ENCODE measurements around the gene KLHL3.

The KLHL3 gene

DNA sequence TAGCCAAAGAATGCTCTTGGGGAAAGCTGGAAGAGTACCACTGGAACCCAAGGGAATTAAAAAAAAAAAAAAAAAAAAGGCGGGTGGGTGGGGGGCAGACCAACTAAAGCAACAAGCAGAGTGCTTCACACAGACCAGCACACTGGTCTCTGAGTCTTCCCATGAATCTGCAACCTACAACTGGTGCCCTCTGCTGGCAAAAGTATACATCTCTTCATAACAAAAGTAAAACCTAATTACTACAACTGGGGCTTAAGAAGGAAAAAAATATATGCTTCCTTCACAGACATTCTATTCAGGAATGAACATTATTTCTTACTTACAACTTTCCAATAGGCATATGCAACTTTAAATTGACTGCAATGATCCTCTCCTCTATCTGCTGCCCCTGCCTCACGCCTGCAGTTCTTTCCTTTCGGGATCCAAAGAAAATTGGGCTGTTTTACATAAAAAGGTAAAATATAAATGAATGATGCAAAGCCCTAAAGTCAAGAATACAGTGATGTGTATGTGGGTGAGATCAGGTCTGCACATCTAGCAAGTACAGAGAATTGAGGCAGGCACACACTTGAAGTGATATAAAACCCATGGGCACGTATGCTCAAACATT, 7.2 kb upstream of the KLHL3 start:
- no peak overlapping the region for H3K4me3 ChIP-seq (ENCODE audit: low read depth, low read length)
- TF ChIP-seq, protein P1, sequence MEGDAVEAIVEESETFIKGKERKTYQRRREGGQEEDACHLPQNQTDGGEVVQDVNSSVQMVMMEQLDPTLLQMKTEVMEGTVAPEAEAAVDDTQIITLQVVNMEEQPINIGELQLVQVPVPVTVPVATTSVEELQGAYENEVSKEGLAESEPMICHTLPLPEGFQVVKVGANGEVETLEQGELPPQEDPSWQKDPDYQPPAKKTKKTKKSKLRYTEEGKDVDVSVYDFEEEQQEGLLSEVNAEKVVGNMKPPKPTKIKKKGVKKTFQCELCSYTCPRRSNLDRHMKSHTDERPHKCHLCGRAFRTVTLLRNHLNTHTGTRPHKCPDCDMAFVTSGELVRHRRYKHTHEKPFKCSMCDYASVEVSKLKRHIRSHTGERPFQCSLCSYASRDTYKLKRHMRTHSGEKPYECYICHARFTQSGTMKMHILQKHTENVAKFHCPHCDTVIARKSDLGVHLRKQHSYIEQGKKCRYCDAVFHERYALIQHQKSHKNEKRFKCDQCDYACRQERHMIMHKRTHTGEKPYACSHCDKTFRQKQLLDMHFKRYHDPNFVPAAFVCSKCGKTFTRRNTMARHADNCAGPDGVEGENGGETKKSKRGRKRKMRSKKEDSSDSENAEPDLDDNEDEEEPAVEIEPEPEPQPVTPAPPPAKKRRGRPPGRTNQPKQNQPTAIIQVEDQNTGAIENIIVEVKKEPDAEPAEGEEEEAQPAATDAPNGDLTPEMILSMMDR (conservative IDR thresholded peaks at IDR 0.05; ENCODE audit: low read depth, low read length) = peak; percentile 76
- peak; percentile 90 for DNase-seq (ENCODE audit: low read depth)

DNA sequence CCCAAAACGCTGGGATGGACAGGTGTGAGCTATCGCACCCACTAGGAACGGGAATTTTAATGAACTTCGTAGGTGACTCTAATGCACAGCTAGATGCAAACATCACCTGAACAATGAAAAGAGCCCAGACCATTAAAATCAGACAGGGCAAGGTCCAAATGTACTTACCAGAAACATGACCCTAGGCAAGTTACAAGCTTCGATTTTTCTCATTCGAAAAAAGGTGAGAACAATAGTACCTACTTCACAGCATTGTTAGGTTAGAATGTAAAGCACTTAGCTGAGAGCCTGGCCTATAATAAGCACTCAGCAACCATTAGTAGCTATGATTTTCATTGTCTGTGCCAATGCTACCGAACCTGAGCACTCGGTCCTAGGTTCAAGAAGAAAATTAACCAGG, 5.8 kb upstream of the KLHL3 start:
- TF ChIP-seq, protein P1 (conservative IDR thresholded peaks at IDR 0.05; ENCODE audit: low read depth, low read length) = no peak
- H3K4me3 ChIP-seq (ENCODE audit: low read depth, low read length) = no peak overlapping the region
- no peak for DNase-seq (ENCODE audit: low read depth)

DNA sequence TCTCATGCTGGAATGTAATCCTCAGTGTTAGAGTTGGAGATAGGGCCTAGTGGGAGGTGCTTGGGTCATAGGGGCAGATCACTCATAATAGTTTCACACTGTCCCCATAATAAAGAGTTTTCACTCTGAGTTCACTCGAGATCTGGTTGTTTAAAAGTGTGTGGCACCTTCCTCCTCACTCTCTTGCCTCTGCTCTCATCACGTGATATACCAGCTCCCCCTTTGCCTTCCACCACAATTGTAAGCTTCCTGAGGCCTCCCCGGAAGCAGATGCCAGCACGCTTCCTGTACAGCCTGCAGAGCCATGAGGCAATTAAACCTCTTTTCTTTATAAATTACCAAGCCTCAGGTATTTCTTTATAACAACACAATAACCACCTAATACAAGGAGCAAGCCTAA, 3.8 kb upstream of the KLHL3 start:
- TF ChIP-seq, protein P1 (conservative IDR thresholded peaks at IDR 0.05; ENCODE audit: low read depth, low read length) = no peak
- no peak overlapping the region for H3K4me3 ChIP-seq (ENCODE audit: low read depth, low read length)
- no peak for DNase-seq (ENCODE audit: low read depth)

DNA sequence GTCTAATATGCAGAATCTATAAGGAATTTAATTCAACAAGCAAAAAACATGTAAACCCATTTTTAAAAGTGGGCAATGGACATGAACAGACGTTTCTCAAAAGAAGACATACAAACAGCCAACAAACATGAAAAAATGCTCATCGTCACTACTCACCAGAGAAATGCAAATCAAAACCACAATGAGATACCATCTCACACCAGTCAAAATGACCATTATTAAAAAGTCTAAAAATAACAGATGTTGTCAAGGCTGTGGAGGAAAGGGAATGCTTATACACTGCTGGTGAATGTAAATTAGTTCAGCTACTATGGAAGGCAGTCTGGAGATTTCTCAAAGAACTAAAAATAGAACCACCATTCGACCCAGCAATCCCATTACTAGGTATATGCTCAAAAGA, 3.1 kb upstream of the KLHL3 start:
- no peak overlapping the region for H3K4me3 ChIP-seq (ENCODE audit: low read depth, low read length)
- DNase-seq (ENCODE audit: low read depth) = no peak
- TF ChIP-seq, protein P1 (conservative IDR thresholded peaks at IDR 0.05; ENCODE audit: low read depth, low read length) = no peak

DNA sequence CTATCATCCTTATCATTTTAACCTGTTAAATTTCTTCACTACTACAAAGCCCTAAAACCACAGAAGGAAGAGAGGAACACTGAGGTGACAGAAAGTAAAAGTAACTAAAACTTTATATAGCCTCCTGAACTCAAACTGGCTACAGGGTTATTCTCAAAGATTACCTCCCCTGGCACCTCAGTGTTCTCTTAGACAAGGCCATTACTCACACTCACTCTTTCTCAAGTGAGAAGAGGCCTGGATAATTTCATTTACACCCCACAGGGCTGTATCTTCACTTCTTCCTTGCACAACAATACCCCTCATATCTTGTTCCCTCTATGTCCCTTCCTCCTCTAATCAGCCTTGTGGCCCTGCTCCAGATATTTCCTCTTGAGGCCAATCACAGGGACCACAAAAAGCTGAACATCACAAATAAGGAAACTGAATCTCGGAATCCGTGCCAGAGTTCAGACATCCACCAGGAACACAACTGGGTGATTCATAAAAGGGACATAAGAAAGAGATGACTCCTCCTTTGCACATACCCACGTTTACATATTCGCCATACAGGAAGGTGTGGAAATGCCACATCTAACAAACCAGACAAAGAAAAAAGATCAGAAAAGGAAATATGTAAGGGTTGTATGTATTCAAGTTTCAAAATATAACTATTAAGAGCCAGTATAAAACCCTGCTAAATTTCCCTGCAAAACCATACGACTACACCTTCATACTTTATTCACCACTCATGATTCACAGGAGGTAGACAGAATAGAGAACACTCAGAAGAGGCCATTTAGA, 1.7 kb upstream of the KLHL3 start:
- no peak overlapping the region for H3K4me3 ChIP-seq (ENCODE audit: low read depth, low read length)
- TF ChIP-seq, protein P1 (conservative IDR thresholded peaks at IDR 0.05; ENCODE audit: low read depth, low read length) = no peak
- peak; percentile 54 for DNase-seq (ENCODE audit: low read depth)

DNA sequence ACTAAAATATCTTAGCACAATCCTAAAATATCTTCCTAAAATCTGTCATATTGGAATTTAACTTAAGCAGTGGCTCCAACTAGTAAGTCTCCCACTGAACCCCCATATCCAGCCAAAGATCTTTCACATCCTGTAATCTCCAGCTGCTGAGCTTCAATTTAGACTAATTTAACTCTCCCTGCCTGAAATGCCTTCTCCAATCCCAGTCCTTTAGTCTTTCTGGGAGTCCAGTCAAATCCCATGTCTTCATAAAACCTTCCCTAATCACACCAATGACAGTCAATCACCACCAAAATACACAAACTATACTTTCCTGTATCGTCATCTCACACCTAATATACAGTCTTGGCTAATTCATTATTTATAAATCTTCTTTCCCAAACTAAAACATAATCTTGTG, 607 bp upstream of the KLHL3 start:
- TF ChIP-seq, protein P1 (conservative IDR thresholded peaks at IDR 0.05; ENCODE audit: low read depth, low read length) = no peak
- DNase-seq (ENCODE audit: low read depth) = no peak
- H3K4me3 ChIP-seq (ENCODE audit: low read depth, low read length) = no peak overlapping the region

Data from choroid plexus epithelial cell (primary cell).